Smooth muscle cell (in vitro differentiated cells): ENCODE results near the gene GLS. TPM values are rescaled to one million over a fixed set of nuclear protein-coding genes. Genes with fewer than 3 reads are reported as not detected.

Experiments used
- DNase-seq: peaks from one replicate; lab custom pipeline; 2025; ENCODE audit not compliant: unreplicated experiment; lab: John Stamatoyannopoulos, UW
- H2AFZ ChIP-seq: fragments of 200-600 bp; sonication (generic); 2 replicates; pipeline ENCODE4 v1.6.0; 2016; ENCODE audit warnings: antibody characterized with exemption, low read depth, mild to moderate bottlenecking
- H3F3A ChIP-seq: fragments of 200-600 bp; sonication (generic); 2 replicates; pipeline ENCODE4 v1.6.0; 2017; ENCODE audit warnings: antibody characterized with exemption, low read depth
- H3K27ac ChIP-seq: fragments of 200-600 bp; sonication (generic); 2 replicates; pipeline ENCODE4 v1.5.1; 2016; ENCODE audit warnings: low read depth, mild to moderate bottlenecking
- H3K27me3 ChIP-seq: fragments of 200-600 bp; sonication (generic); 2 replicates; pipeline ENCODE4 v1.6.1; 2016; ENCODE audit warnings: low read depth, mild to moderate bottlenecking
- H3K36me3 ChIP-seq: fragments of 200-600 bp; sonication (generic); 2 replicates; pipeline ENCODE4 v1.5.1; 2016; ENCODE audit warnings: low read depth
- H3K4me1 ChIP-seq: fragments of 200-600 bp; sonication (generic); 2 replicates; pipeline ENCODE4 v1.5.1; 2016; ENCODE audit warnings: low read depth
- H3K4me2 ChIP-seq: fragments of 200-600 bp; sonication (generic); 2 replicates; pipeline ENCODE4 v1.6.0; 2016; ENCODE audit warnings: mild to moderate bottlenecking
- H3K4me3 ChIP-seq: fragments of 200-600 bp; sonication (generic); 2 replicates; pipeline ENCODE4 v1.5.1; 2016; ENCODE audit warnings: mild to moderate bottlenecking
- H3K79me2 ChIP-seq: fragments of 200-600 bp; sonication (generic); 2 replicates; pipeline ENCODE4 v1.6.0; 2016; ENCODE audit warnings: low read depth, mild to moderate bottlenecking
- H3K9ac ChIP-seq: fragments of 200-600 bp; sonication (generic); 2 replicates; pipeline ENCODE4 v1.6.0; 2016; ENCODE audit warnings: low read depth
- H3K9me3 ChIP-seq: fragments of 200-600 bp; sonication (generic); replicated peaks from 2 replicates; pipeline ENCODE4 v1.5.1; 2016; ENCODE audit warnings: low read depth
- H4K20me1 ChIP-seq: fragments of 200-600 bp; sonication (generic); 2 replicates; pipeline ENCODE4 v1.6.0; 2016; ENCODE audit warnings: low read depth
- WGBS: methylation state at CpG from one replicate; pipeline ENCODE4 v1.1.7; 2016; ENCODE audit warnings: low lambda C conversion rate; 5-methylcytosine and 5-hydroxymethylcytosine counted together
- polyA plus RNA-seq: library from polyadenylated mRNA; unstranded; fragments of >200 nt; fragmentation: Nextera tagmentation; extraction: Ambion mirVana; gene quantifications from 2 replicates; pipeline ENCODE4 v1.2.1, GENCODE V29; 2016
- total RNA-seq: library from RNA; depleted of rRNA; stranded (reverse); fragments of >200 nt; gene quantifications from 2 replicates; pipeline ENCODE4 v1.2.3, GENCODE V29; 2014
- TF ChIP-seq, protein P1 (sequence below): fragments of 200-600 bp; sonication (generic); IDR thresholded peaks from 2 replicates; pipeline ENCODE4 v1.5.1; 2017; ENCODE audit warnings: borderline replicate concordance, mild to moderate bottlenecking, antibody characterized with exemption; ENCODE audit not compliant: insufficient read depth, poor library complexity, severe bottlenecking

The GLS gene
- total and polyA plus RNA-seq, 2 experiments from 2014 or later = 76.2 to 454 TPM

DNA sequence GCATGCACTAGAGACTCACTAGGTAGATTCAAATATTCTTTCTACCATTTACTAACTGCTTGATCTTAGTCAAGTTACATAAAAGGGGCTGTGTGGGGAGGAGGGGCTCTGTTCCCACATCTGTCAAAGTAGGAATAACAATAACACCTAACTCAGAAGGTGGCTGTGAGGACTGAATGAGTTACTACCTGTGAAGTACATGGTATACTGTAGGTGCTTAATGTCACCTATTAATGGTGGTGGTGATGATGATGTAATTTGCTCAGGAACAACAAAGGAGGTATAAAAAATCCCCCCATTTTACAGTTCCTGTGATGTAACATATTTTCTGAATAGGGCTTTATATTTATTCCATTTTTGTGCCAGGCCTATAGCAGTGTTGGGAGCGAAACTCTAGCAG lies 92.6 kb downstream of the GLS start:
- Histone ChIP-seq H3K4me3 (no peak overlapping the region), H3F3A (no peaks in the 10 kb centered on the region), H3K9ac (no peak overlapping the region), H3K27ac (no peak overlapping the region), H3K4me1 (no peaks in the 10 kb centered on the region), H3K79me2 (no peaks in the 10 kb centered on the region), H3K27me3 (no peaks in the 10 kb centered on the region), H2AFZ (no peak overlapping the region), H3K4me2 (no peak overlapping the region), H3K9me3 (no peaks in the 10 kb centered on the region), H3K36me3 (peaks cover 54% of the 10 kb centered on the region), H4K20me1 (no peaks in the 10 kb centered on the region)
- no peak for DNase-seq
- WGBS = 93% methylated on average over 1 of the region's 1 CpG
- TF ChIP-seq, protein P1, sequence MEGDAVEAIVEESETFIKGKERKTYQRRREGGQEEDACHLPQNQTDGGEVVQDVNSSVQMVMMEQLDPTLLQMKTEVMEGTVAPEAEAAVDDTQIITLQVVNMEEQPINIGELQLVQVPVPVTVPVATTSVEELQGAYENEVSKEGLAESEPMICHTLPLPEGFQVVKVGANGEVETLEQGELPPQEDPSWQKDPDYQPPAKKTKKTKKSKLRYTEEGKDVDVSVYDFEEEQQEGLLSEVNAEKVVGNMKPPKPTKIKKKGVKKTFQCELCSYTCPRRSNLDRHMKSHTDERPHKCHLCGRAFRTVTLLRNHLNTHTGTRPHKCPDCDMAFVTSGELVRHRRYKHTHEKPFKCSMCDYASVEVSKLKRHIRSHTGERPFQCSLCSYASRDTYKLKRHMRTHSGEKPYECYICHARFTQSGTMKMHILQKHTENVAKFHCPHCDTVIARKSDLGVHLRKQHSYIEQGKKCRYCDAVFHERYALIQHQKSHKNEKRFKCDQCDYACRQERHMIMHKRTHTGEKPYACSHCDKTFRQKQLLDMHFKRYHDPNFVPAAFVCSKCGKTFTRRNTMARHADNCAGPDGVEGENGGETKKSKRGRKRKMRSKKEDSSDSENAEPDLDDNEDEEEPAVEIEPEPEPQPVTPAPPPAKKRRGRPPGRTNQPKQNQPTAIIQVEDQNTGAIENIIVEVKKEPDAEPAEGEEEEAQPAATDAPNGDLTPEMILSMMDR = no peak

DNA sequence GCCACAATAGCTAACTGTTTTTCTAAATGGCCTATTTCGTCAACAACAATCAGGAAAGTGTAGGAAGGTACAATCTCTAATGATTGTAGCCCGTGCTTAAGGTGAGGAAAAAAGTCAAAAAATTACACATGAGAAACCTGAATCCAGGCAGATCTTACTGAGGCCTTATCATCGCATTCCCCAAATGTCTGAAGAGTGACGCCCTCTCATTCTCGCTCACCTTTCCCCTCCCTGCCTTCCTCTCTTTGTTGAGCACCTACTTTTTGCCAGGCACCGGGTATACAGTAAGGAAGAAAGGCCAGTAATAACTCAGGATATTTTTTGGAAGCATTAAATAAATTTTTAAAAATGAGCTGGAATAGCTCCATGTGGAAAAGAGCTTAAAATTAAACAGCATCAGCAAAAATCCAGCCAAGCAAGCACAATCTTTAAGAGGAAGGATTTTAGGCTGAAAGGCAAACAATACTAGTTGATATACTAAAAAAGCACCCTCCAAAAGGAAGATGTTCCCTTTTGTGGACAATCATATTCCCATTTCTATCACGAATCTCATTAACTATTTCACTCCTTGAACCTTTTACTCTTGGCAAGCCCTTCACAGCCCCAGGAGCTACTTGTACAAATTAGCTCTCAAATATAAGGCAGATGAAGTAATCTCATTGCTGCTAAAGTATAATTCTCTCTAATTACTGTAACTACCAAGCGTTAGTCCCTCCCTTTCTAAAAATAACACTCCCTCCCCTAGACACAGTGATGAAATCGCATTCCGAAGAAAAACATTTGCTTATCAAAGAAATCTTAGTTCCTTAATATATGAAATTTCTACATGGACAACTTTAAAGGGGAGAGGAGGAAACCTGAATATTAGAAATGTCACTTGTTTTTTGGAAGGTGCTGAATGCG lies 93.4 kb downstream of the GLS start:
- no peak for DNase-seq
- Histone ChIP-seq H2AFZ (no peak overlapping the region), H4K20me1 (no peaks in the 10 kb centered on the region), H3K4me3 (no peak overlapping the region), H3K9me3 (no peaks in the 10 kb centered on the region), H3K27me3 (no peaks in the 10 kb centered on the region), H3K4me2 (no peak overlapping the region), H3F3A (no peaks in the 10 kb centered on the region), H3K9ac (no peak overlapping the region), H3K27ac (no peak overlapping the region), H3K79me2 (no peaks in the 10 kb centered on the region), H3K4me1 (no peaks in the 10 kb centered on the region), H3K36me3 (peaks cover 54% of the 10 kb centered on the region)
- TF ChIP-seq, protein P1 = no peak
- 92% methylated on average over 11 of the region's 11 CpGs for WGBS

DNA sequence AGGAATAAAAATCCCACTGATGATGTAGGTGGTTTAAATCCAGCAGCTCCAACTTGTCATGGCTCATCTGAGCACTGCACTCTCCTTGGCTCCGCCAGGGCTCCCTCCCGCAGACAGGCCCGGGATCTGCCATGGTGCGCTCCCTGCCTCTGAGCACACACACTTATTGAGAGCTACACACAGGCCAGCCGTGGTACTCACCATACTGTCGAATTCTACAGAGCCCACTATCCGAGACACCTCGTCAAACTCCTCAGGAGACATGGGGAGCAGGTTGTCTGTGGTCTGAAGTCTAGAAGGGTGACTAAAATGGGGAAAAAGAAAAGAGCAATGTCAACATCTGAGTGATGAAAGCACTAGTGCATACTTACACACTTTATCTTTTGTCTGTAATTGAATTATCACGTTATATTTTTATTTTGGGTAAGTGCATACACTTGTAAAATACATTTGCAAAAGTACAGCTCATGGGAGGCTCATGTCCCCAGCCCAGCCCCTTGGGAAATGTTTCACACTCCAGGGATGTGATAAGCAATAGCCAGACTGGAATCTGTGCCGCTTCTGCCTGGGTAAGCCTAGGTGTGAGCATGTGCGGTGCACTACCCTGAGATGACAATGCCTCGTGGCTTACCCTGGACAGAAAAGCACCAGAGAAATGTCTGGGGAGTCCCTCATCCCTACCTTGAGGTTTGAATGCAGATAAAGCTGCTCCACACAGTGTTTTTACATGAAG lies 94.2 kb downstream of the GLS start:
- TF ChIP-seq, protein P1 = no peak
- peaks cover 55% of the 10 kb centered on the region for H3K36me3 ChIP-seq
- H3K9ac ChIP-seq = no peak overlapping the region
- H3K4me2 ChIP-seq = no peak overlapping the region
- no peaks in the 10 kb centered on the region for H3K79me2 ChIP-seq
- H3K9me3 ChIP-seq = no peaks in the 10 kb centered on the region
- DNase-seq = no peak
- H2AFZ ChIP-seq = no peak overlapping the region
- no peaks in the 10 kb centered on the region for H3K27me3 ChIP-seq
- no peak overlapping the region for H3K27ac ChIP-seq
- no peaks in the 10 kb centered on the region for H3K4me1 ChIP-seq
- no peak overlapping the region for H3K4me3 ChIP-seq
- no peaks in the 10 kb centered on the region for H4K20me1 ChIP-seq
- H3F3A ChIP-seq = no peaks in the 10 kb centered on the region
- WGBS = 93% methylated on average over 12 of the region's 12 CpGs
